DOHH2 (cell line): Measurements from ENCODE around the gene FAM98C.

ENCODE experiments used
- H3F3A ChIP-seq: fragments of 200-600 bp; sonication (generic), shearing (Covaris generic); 2 replicates; pipeline ENCODE4 v1.6.0; 2016; ENCODE audit warnings: antibody characterized with exemption, mild to moderate bottlenecking; ENCODE audit not compliant: control insufficient read depth, insufficient read depth
- H3K27ac ChIP-seq: fragments of 200-600 bp; sonication (generic); 2 replicates; pipeline ENCODE4 v1.5.1; 2014; ENCODE audit warnings: low read depth, mild to moderate bottlenecking, low read length, moderate library complexity
- H3K27me3 ChIP-seq: fragments of 200-600 bp; sonication (generic); 2 replicates; pipeline ENCODE4 v1.6.1; 2014; ENCODE audit warnings: mild to moderate bottlenecking, low read length, mixed read lengths; ENCODE audit not compliant: control insufficient read depth
- H3K36me3 ChIP-seq: fragments of 200-600 bp; sonication (generic); 2 replicates; pipeline ENCODE4 v1.6.1; 2014; ENCODE audit warnings: mild to moderate bottlenecking, low read length, moderate library complexity, mixed read lengths; ENCODE audit not compliant: control insufficient read depth
- H3K4me1 ChIP-seq: fragments of 200-600 bp; sonication (generic); 2 replicates; pipeline ENCODE4 v1.6.1; 2014; ENCODE audit warnings: mild to moderate bottlenecking, low read length, mixed read lengths; ENCODE audit not compliant: control insufficient read depth
- H3K4me2 ChIP-seq: fragments of 200-600 bp; sonication (generic); 2 replicates; pipeline ENCODE4 v1.6.0; 2014; ENCODE audit warnings: mild to moderate bottlenecking, low read length, moderate library complexity
- H3K4me3 ChIP-seq: fragments of 200-600 bp; sonication (generic); 2 replicates; pipeline ENCODE4 v1.5.1; 2014; ENCODE audit warnings: mild to moderate bottlenecking, low read length, mixed read lengths
- H3K79me2 ChIP-seq: fragments of 200-600 bp; sonication (generic); 2 replicates; pipeline ENCODE4 v1.6.1; 2014; ENCODE audit warnings: mild to moderate bottlenecking, low read length, mixed read lengths; ENCODE audit not compliant: control insufficient read depth
- H3K9me2 ChIP-seq: fragments of 200-600 bp; sonication (generic); replicated peaks from 2 replicates; pipeline ENCODE4 v1.6.1; 2014; ENCODE audit warnings: mild to moderate bottlenecking, low read length, mixed read lengths; ENCODE audit not compliant: control insufficient read depth
- H3K9me3 ChIP-seq: fragments of 200-600 bp; sonication (generic); 2 replicates; pipeline ENCODE4 v1.6.1; 2014; ENCODE audit warnings: antibody characterized with exemption, low read length, mixed read lengths; ENCODE audit not compliant: control insufficient read depth, insufficient read depth
- H4K20me1 ChIP-seq: fragments of 200-600 bp; sonication (generic); 2 replicates; pipeline ENCODE4 v1.6.0; 2014; ENCODE audit warnings: low read depth, mild to moderate bottlenecking, antibody characterized with exemption, low read length, moderate library complexity; ENCODE audit not compliant: control insufficient read depth, insufficient read depth
- EZH2phosphoT487 ChIP-seq: fragments of 200-600 bp; sonication (generic); IDR thresholded peaks from 2 replicates; pipeline ENCODE4 v1.6.1; 2017; ENCODE audit warnings: borderline replicate concordance, mild to moderate bottlenecking, antibody characterized with exemption, low read length, moderate library complexity, mixed read lengths
- TF ChIP-seq, protein P1 (sequence below): fragments of 200-600 bp; sonication (generic); IDR thresholded peaks from one replicate; pipeline ENCODE4 v1.5.1; 2014; ENCODE audit warnings: antibody characterized with exemption, mild to moderate bottlenecking, low read depth, low read length; ENCODE audit not compliant: poor library complexity, severe bottlenecking

The FAM98C gene

DNA sequence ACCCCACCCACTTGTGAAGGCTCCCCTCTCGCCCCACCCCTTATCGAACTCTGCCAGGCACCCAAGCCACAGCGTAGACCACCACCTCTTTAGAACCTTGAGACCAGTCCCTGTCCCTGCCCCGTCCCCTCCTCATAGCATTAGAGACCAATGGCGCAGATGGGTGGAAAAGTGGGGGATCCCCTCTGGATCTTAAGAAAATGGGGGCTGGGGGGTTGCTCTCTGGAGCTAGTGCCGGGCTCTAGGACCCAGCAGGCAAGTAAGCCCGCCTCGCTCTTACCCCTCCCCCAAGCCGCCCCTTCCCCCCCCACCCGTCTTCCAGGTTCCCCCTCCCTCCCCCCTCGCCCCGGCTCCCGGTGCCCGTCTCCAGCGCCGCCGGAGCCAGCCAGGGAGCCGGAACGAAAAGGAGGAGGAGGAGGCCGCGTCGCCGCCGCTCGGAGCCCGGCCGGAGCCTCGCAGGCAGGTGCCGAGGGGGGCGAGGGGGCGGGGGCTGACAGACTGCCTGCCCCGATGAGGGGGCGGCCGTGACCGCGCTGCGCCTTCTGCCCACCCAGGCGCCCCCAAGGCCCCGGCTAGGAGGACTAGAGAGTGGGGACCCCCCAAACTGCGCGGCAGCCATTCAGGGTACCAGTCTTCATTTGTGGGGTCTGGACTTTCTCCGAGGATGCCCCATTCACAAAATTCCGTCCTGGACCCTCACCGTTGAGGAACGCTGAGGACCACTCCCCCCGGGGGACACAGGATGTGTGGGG, 14.4 kb upstream of the FAM98C start, which contains the start of gene SPRED3:
SPRED3 (plus strand) TSS at position 349 of the 752 bp plus-strand sequence. CDS start 1,606 bp downstream, outside the sequence.
- Histone ChIP-seq H3K4me2 (peak within 1 kb of the TSS; percentile 95), H3K36me3 (peaks cover 3% of the 10 kb centered on the region; the same call in 1 of the 2 replicates), H3K9me2 (no peaks in the 10 kb centered on the region), H3K4me3 (peak within 1 kb of the TSS; percentile 78), H4K20me1 (0 out of 2 replicates have a peak, but pooled peaks cover 4% of the 10 kb centered on the region), H3K27me3 (peaks cover 47% of the 10 kb centered on the region), H3K27ac (no peak within 1 kb of the TSS; the same call in 1 of the 2 replicates), H3K9me3 (no peaks in the 10 kb centered on the region), H3K4me1 (peaks cover 25% of the 10 kb centered on the region), H3F3A (no peaks in the 10 kb centered on the region; the same call in 1 of the 2 replicates), H3K79me2 (no peaks in the 10 kb centered on the region)
- TF ChIP-seq, protein P1, sequence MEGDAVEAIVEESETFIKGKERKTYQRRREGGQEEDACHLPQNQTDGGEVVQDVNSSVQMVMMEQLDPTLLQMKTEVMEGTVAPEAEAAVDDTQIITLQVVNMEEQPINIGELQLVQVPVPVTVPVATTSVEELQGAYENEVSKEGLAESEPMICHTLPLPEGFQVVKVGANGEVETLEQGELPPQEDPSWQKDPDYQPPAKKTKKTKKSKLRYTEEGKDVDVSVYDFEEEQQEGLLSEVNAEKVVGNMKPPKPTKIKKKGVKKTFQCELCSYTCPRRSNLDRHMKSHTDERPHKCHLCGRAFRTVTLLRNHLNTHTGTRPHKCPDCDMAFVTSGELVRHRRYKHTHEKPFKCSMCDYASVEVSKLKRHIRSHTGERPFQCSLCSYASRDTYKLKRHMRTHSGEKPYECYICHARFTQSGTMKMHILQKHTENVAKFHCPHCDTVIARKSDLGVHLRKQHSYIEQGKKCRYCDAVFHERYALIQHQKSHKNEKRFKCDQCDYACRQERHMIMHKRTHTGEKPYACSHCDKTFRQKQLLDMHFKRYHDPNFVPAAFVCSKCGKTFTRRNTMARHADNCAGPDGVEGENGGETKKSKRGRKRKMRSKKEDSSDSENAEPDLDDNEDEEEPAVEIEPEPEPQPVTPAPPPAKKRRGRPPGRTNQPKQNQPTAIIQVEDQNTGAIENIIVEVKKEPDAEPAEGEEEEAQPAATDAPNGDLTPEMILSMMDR = no peak
- TF ChIP-seq EZH2phosphoT487 = no peak; the same call in 1 of the 2 replicates

DNA sequence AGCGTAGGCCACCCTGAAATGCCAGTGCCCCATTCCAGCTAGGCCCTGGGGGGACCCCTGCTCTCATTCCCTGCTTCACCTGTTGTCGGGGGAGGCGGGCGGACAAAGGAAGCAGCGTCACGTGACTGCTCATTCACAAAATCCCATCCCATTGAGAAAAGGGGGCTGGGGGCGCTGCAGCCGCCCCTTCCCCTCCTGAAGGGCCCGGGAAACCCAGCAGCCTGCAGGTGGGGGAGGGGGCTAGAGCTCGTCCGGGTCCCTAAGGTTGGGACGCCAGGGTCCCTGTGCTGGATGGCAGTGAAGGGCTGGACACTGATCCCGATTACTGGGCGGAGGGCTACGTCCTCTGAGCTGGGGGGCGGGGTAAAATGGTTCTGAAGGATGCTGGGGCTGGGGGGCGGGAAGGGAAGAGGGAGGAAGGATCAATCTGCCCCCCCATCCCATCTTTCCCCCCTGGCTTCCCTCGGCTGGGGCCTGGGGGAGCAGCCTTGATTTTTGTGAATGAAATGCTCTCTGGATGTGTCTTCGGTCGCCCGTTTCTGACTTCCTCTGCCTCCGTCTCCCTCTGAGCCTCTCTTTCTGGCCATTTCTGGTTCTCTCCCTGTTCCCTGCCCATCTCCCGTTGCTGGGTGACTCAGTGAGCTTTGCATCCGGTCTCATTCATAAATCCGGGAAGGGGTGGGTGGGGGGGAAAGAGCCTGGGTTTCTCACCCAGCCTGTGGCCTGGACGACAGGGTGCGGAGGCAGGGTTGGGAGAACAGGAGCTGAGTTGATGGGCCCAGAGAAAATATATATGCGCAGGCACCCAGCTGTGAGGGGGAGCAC, 13.6 kb upstream of the FAM98C start:
- TF ChIP-seq, protein P1 = no peak
- TF ChIP-seq EZH2phosphoT487 = 0 out of 2 replicates have a peak, but pooled peaks have one; percentile 62
- peaks cover 25% of the 10 kb centered on the region for H3K4me1 ChIP-seq
- peak overlapping the region; percentile 95 for H3K4me2 ChIP-seq
- H3K36me3 ChIP-seq = no peaks in the 10 kb centered on the region; the same call in 1 of the 2 replicates
- no peaks in the 10 kb centered on the region for H3K9me2 ChIP-seq
- peaks cover 55% of the 10 kb centered on the region for H3K27me3 ChIP-seq
- 0 out of 2 replicates have a peak, but pooled peaks cover 4% of the 10 kb centered on the region for H4K20me1 ChIP-seq
- H3K9me3 ChIP-seq = no peaks in the 10 kb centered on the region
- no peak overlapping the region for H3K27ac ChIP-seq
- no peaks in the 10 kb centered on the region for H3K79me2 ChIP-seq
- no peaks in the 10 kb centered on the region; the same call in 1 of the 2 replicates for H3F3A ChIP-seq
- no peak overlapping the region for H3K4me3 ChIP-seq

DNA sequence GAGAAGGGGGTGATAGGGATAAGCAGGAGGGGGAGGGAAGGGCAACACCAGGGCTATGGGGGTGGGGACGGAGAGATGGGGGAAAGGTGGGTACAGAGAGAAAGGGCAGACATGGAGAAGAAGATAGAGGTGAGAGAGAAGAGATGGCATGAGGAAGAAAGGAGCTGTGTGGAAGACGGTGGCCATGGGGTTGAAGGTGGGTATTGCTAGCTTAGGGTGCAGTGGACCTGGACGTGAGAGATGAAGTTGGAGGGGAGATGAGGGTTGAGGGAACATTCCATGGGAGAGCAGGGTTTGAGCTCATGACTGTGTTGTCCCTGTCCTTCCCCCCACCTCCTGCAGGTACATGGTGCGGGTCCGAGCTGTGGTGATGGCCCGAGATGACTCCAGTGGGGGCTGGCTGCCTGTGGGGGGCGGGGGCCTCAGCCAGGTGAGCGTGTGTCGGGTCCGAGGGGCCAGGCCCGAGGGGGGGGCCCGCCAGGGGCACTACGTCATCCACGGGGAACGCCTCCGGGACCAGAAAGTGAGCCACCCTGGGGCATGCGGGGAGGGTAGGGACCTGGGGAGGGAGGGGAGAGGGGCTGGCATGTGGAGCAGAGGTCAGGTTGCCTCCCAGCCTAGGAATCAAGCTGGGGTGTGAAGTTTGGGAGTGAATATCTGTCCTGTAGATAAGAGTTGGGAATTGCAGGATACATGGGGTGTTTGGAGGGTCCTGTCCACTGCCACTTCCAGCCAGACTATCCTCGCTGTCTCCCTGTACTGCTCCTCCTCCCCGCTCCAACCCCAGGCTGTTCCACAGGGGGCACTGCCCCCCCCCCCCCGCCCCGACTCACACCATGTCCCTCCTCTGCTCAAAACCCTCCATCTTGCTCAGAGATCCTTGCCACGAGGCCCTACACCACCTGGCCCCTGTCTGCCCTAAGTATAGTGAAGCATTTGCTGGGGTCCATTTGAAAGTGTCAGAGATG, 12.7 kb upstream of the FAM98C start:
- Histone ChIP-seq H3K4me3 (no peak overlapping the region), H3K27ac (no peak overlapping the region), H3K9me2 (no peaks in the 10 kb centered on the region), H3K27me3 (peaks cover 64% of the 10 kb centered on the region), H3K79me2 (no peaks in the 10 kb centered on the region), H3F3A (no peaks in the 10 kb centered on the region; the same call in 1 of the 2 replicates), H3K36me3 (no peaks in the 10 kb centered on the region), H3K9me3 (no peaks in the 10 kb centered on the region), H3K4me1 (peaks cover 25% of the 10 kb centered on the region), H4K20me1 (0 out of 2 replicates have a peak, but pooled peaks cover 4% of the 10 kb centered on the region), H3K4me2 (no peak overlapping the region)
- no peak for TF ChIP-seq EZH2phosphoT487
- TF ChIP-seq, protein P1 = no peak
